ENCODE data around the gene SMYD4.
"Not testable (repeated sequence)": the region's sequence is repeated elsewhere in the genome, so short reads cannot be mapped to it uniquely, and the experiment has no call there.

The SMYD4 gene

DNA sequence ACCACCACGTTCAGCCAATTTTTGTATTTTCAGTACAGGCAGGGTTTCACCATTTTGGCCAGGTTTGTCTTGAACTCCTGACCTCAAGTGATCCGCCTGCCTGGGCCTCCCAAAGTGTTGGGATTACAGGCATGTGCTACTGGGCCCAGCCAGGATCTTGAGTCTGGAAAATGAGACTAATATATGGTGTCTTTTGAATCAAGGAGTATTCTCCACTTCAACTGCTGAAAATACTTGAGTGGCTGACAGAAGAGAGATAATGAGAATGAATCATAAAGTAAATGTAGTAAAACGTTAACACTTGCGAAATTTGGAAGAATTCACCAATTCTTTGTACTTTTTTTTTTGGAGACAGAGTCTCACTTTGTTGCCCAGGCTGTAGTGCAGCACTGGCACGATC, 16.6 kb downstream of the SMYD4 start:
- H3K4me1 ChIP-seq (ENCODE audit: control insufficient read depth, low read length): no peaks in the 10 kb centered on the region
- H3K27ac ChIP-seq (ENCODE audit: low read depth, low read length): no peak overlapping the region
- H3K79me2 ChIP-seq (ENCODE audit: control insufficient read depth, low read length): peaks cover 28% of the 10 kb centered on the region
- TF ChIP-seq CTCF (IDR thresholded peaks at IDR 0.05; ENCODE audit: low read depth, low read length, poor library complexity, severe bottlenecking) (no peak), EZH2phosphoT487 (IDR thresholded peaks at IDR 0.05; ENCODE audit: borderline replicate concordance, low read length) (no peak)
- no peak overlapping the region for H3K4me2 ChIP-seq (ENCODE audit: low read length)
- no peaks in the 10 kb centered on the region for H3K9me3 ChIP-seq (ENCODE audit: control insufficient read depth, insufficient read depth, low read length)
- no peak overlapping the region for H3K4me3 ChIP-seq (ENCODE audit: low read length)
- no peaks in the 10 kb centered on the region; the same call in 1 of the 2 replicates for H3F3A ChIP-seq (ENCODE audit: control insufficient read depth, insufficient read depth)
- H3K36me3 ChIP-seq (ENCODE audit: control insufficient read depth, low read length): peaks cover 40% of the 10 kb centered on the region
- H3K27me3 ChIP-seq (ENCODE audit: control insufficient read depth, low read length): no peaks in the 10 kb centered on the region
- no peaks in the 10 kb centered on the region for H4K20me1 ChIP-seq (ENCODE audit: control insufficient read depth, insufficient read depth, low read depth, low read length)
- H3K9me2 ChIP-seq (replicated peaks; ENCODE audit: control insufficient read depth, low read length): no peaks in the 10 kb centered on the region

DNA sequence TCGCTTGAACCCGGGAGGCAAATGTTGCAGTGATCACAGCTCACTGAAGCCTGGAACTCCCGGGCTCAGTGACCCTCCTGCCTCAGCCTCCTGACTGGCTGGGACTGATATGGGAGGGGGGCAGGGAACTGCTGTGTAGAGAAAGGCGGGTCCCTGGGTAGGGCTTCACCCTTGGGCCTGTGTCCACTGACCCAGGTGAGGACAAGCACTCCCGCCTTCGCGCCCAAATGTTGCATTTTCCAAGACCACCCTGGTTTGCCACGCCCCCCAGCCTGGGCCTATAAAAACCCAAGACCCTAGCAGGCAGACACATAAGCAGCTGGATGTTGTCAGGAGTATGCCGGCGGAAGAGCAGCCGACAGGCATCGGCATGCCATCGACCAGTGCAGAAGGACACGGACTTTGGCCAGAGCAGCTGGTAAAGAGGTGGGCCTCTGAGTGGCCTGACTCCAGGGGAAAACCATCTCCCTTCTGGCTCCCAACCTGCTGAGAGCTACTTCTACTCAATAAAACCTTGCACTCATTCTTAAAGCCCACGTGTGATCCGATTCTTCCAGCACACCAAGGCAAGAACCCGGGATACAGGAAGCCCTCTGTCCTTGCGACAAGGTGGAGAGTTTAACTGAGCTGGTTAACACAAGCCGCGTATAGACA, 19.1 kb downstream of the SMYD4 start:
- Histone ChIP-seq H3K36me3 (ENCODE audit: control insufficient read depth, low read length) (peaks cover 53% of the 10 kb centered on the region), H3K4me2 (ENCODE audit: low read length) (no peak overlapping the region), H3K9me2 (replicated peaks; ENCODE audit: control insufficient read depth, low read length) (no peaks in the 10 kb centered on the region), H3K9me3 (ENCODE audit: control insufficient read depth, insufficient read depth, low read length) (no peaks in the 10 kb centered on the region), H3K27me3 (ENCODE audit: control insufficient read depth, low read length) (no peaks in the 10 kb centered on the region), H3F3A (ENCODE audit: control insufficient read depth, insufficient read depth) (no peaks in the 10 kb centered on the region), H3K4me1 (ENCODE audit: control insufficient read depth, low read length) (no peaks in the 10 kb centered on the region), H3K4me3 (ENCODE audit: low read length) (no peak overlapping the region), H4K20me1 (ENCODE audit: control insufficient read depth, insufficient read depth, low read depth, low read length) (no peaks in the 10 kb centered on the region), H3K27ac (ENCODE audit: low read depth, low read length) (no peak overlapping the region), H3K79me2 (ENCODE audit: control insufficient read depth, low read length) (peaks cover 20% of the 10 kb centered on the region)
- no peak for TF ChIP-seq EZH2phosphoT487 (IDR thresholded peaks at IDR 0.05; ENCODE audit: borderline replicate concordance, low read length)

DNA sequence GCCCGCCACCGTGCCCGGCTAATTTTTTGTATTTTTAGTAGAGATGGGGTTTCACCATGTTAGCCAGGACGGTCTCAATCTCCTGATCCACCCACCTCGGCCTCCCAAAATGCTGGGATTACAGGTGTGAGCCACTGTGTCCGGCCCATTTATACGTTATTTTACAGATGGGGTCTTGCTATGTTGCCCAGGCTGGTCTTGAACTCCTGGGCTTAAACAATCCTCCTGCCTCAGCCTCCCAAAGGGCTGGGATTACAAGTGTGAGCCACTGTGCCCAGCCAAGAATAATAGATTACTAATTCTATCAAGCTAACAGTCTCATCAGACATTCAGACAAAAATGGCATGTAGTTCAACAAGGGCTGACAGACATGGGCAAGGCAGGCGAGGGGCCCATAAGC, 19.9 kb downstream of the SMYD4 start:
- H3K4me1 ChIP-seq (ENCODE audit: control insufficient read depth, low read length); H3K4me2 ChIP-seq (ENCODE audit: low read length); H3K4me3 ChIP-seq (ENCODE audit: low read length); H3F3A ChIP-seq (ENCODE audit: control insufficient read depth, insufficient read depth); H3K27me3 ChIP-seq (ENCODE audit: control insufficient read depth, low read length); H3K9me2 ChIP-seq (replicated peaks; ENCODE audit: control insufficient read depth, low read length); H3K9me3 ChIP-seq (ENCODE audit: control insufficient read depth, insufficient read depth, low read length); H4K20me1 ChIP-seq (ENCODE audit: control insufficient read depth, insufficient read depth, low read depth, low read length); H3K27ac ChIP-seq (ENCODE audit: low read depth, low read length): not testable (repeated sequence)
- H3K36me3 ChIP-seq (ENCODE audit: control insufficient read depth, low read length): peaks cover 55% of the 10 kb centered on the region
- peaks cover 20% of the 10 kb centered on the region for H3K79me2 ChIP-seq (ENCODE audit: control insufficient read depth, low read length)

DNA sequence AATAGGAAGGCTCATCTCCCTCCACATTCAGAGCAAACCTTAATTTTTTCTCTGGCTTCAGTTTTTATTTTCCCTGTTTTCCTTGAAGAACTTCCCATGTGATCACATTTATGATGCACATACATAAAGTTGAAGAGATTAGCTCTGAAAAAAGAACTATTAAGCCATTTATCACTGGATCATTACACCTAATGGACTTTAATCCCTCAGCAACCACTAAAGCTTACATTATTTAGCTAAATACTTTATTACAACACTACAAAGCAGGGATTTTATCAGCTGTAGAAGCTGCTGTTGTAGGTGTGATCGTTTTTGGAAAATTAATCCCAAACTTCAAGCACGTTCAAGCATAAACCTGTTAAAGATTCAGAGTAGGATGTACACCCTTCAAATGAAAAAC, 21.1 kb downstream of the SMYD4 start:
- Histone ChIP-seq H3K27me3 (ENCODE audit: control insufficient read depth, low read length) (no peaks in the 10 kb centered on the region), H3K79me2 (ENCODE audit: control insufficient read depth, low read length) (peaks cover 20% of the 10 kb centered on the region), H3K4me1 (ENCODE audit: control insufficient read depth, low read length) (no peaks in the 10 kb centered on the region), H3F3A (ENCODE audit: control insufficient read depth, insufficient read depth) (no peaks in the 10 kb centered on the region), H3K9me2 (replicated peaks; ENCODE audit: control insufficient read depth, low read length) (no peaks in the 10 kb centered on the region), H4K20me1 (ENCODE audit: control insufficient read depth, insufficient read depth, low read depth, low read length) (no peaks in the 10 kb centered on the region), H3K4me2 (ENCODE audit: low read length) (no peak overlapping the region), H3K27ac (ENCODE audit: low read depth, low read length) (no peak overlapping the region), H3K4me3 (ENCODE audit: low read length) (no peak overlapping the region), H3K9me3 (ENCODE audit: control insufficient read depth, insufficient read depth, low read length) (no peaks in the 10 kb centered on the region), H3K36me3 (ENCODE audit: control insufficient read depth, low read length) (peaks cover 63% of the 10 kb centered on the region)
- TF ChIP-seq CTCF (IDR thresholded peaks at IDR 0.05; ENCODE audit: low read depth, low read length, poor library complexity, severe bottlenecking) (no peak), EZH2phosphoT487 (IDR thresholded peaks at IDR 0.05; ENCODE audit: borderline replicate concordance, low read length) (no peak)

Measured in DOHH2 (cell line).